Osteoblast (primary cell): Measurements from ENCODE around the gene TSEN34. TPM values are rescaled to one million over a fixed set of nuclear protein-coding genes. Genes with fewer than 3 reads are reported as not detected.
A peak's percentile ranks its signal among the peaks of the same experiment; 100 is the strongest.
"Not testable (repeated sequence)": the region's sequence is repeated elsewhere in the genome, so short reads cannot be mapped to it uniquely, and the experiment has no call there.

Experiments used
- DNase-seq: peaks from one replicate; pipeline ENCODE4 v3.0.0; 2011; ENCODE audit warnings: low spot score, mixed read lengths; ENCODE audit not compliant: insufficient read length; ENCODE audit errors: missing footprints
- H2AFZ ChIP-seq: 2 replicates; pipeline ENCODE4 v1.6.0; 2011; ENCODE audit warnings: mild to moderate bottlenecking, low read length
- H3K27ac ChIP-seq: 2 replicates; pipeline ENCODE4 v1.5.1; 2011; ENCODE audit warnings: mild to moderate bottlenecking, low read depth, low read length, moderate library complexity
- H3K27me3 ChIP-seq: 2 replicates; pipeline ENCODE4 v1.6.0; 2012; ENCODE audit warnings: mild to moderate bottlenecking, control low read depth, inconsistent platforms, low read length, moderate library complexity; ENCODE audit not compliant: insufficient read depth
- H3K36me3 ChIP-seq: 2 replicates; pipeline ENCODE4 v1.5.1; 2011; ENCODE audit warnings: mild to moderate bottlenecking, low read length, control low read depth, moderate library complexity; ENCODE audit not compliant: insufficient read depth
- H3K4me1 ChIP-seq: 2 replicates; pipeline ENCODE4 v1.5.1; 2011; ENCODE audit warnings: mild to moderate bottlenecking, low read length, control low read depth, moderate library complexity; ENCODE audit not compliant: insufficient read depth
- H3K4me2 ChIP-seq: 2 replicates; pipeline ENCODE4 v1.6.0; 2011; ENCODE audit warnings: mild to moderate bottlenecking, low read length; ENCODE audit not compliant: insufficient read depth
- H3K4me3 ChIP-seq: fragments of 200-600 bp; sonication (generic); 3 replicates; pipeline ENCODE4 v1.5.1; 2012; ENCODE audit warnings: mild to moderate bottlenecking, low read length, inconsistent platforms; ENCODE audit not compliant: insufficient read depth
- H3K79me2 ChIP-seq: 2 replicates; pipeline ENCODE4 v1.6.0; 2012; ENCODE audit warnings: mild to moderate bottlenecking, low read length, control low read depth, inconsistent platforms; ENCODE audit not compliant: insufficient read depth
- H3K9me3 ChIP-seq: 2 replicates; pipeline ENCODE4 v1.5.1; 2011; ENCODE audit warnings: low read depth, low read length, control low read depth
- H4K20me1 ChIP-seq: 2 replicates; pipeline ENCODE4 v1.6.0; 2012; ENCODE audit warnings: mild to moderate bottlenecking, low read length, control low read depth; ENCODE audit not compliant: insufficient read depth
- CTCF ChIP-seq: IDR thresholded peaks from 2 replicates; pipeline ENCODE4 v1.5.1; 2011; ENCODE audit warnings: mild to moderate bottlenecking, low read depth, low read length, moderate library complexity; ENCODE audit errors: extremely low read depth
- total RNA-seq: library from RNA; depleted of rRNA; stranded (reverse); fragments of >200 nt; gene quantifications from 2 replicates; pipeline ENCODE4 v1.2.3, GENCODE V29; 2012

TSEN34 gene
- total RNA-seq, 1 donor = 73.1 TPM

- no peak for TF ChIP-seq CTCF
- Histone ChIP-seq H3K9me3 (no peaks in the 10 kb centered on the region), H3K27me3 (no peaks in the 10 kb centered on the region), H2AFZ (no peak overlapping the region), H3K4me2 (no peak overlapping the region), H3K36me3 (no peaks in the 10 kb centered on the region), H3K27ac (no peak overlapping the region), H4K20me1 (peaks cover 3% of the 10 kb centered on the region), H3K79me2 (peaks cover 3% of the 10 kb centered on the region), H3K4me1 (no peaks in the 10 kb centered on the region), H3K4me3 (no peak overlapping the region)
- DNase-seq = peak; percentile 35
Observed at GRCh38 chr19:54216869-54217268, 25.8 kb downstream of the TSEN34 start.

- H3K9me3 ChIP-seq, H3K4me3 ChIP-seq, H3K36me3 ChIP-seq, H3K27me3 ChIP-seq, H2AFZ ChIP-seq, H3K79me2 ChIP-seq, H3K27ac ChIP-seq, DNase-seq, H4K20me1 ChIP-seq, H3K4me1 ChIP-seq, H3K4me2 ChIP-seq: not testable (repeated sequence)
Observed at GRCh38 chr19:54217517-54218247, 26.6 kb downstream of the TSEN34 start.

GRCh38 chr19:54218259-54218658, 27.2 kb downstream of the TSEN34 start:
- Histone ChIP-seq H3K36me3 (no peaks in the 10 kb centered on the region), H3K4me3 (no peak overlapping the region), H3K9me3 (no peaks in the 10 kb centered on the region), H3K79me2 (peaks cover under 1% of the 10 kb centered on the region), H2AFZ (no peak overlapping the region), H3K4me1 (no peaks in the 10 kb centered on the region), H3K4me2 (no peak overlapping the region), H3K27ac (no peak overlapping the region), H3K27me3 (no peaks in the 10 kb centered on the region), H4K20me1 (no peaks in the 10 kb centered on the region)
- no peak for TF ChIP-seq CTCF
- peak; percentile 30 for DNase-seq

GRCh38 chr19:54218960-54219661, 28.0 kb downstream of the TSEN34 start:
- DNase-seq = peak; percentile 51
- Histone ChIP-seq H3K27me3 (no peaks in the 10 kb centered on the region), H3K4me2 (no peak overlapping the region), H3K36me3 (no peaks in the 10 kb centered on the region), H3K4me1 (no peaks in the 10 kb centered on the region), H3K27ac (no peak overlapping the region), H3K79me2 (no peaks in the 10 kb centered on the region), H3K9me3 (no peaks in the 10 kb centered on the region), H2AFZ (no peak overlapping the region), H3K4me3 (no peak overlapping the region), H4K20me1 (no peaks in the 10 kb centered on the region)
- no peak for TF ChIP-seq CTCF

- H2AFZ ChIP-seq, H3K27me3 ChIP-seq, H3K4me1 ChIP-seq, H3K9me3 ChIP-seq, H3K27ac ChIP-seq, H4K20me1 ChIP-seq, H3K36me3 ChIP-seq, H3K79me2 ChIP-seq, H3K4me3 ChIP-seq, H3K4me2 ChIP-seq: not testable (repeated sequence)
- peak; percentile 36 for DNase-seq
Observed at GRCh38 chr19:54219702-54220101, 28.6 kb downstream of the TSEN34 start.

- H4K20me1 ChIP-seq, H3K4me2 ChIP-seq, H3K27me3 ChIP-seq, DNase-seq, H3K4me1 ChIP-seq, H3K4me3 ChIP-seq, H2AFZ ChIP-seq, H3K27ac ChIP-seq, H3K9me3 ChIP-seq, H3K36me3 ChIP-seq, H3K79me2 ChIP-seq: not testable (repeated sequence)
Observed at GRCh38 chr19:54221947-54222346, 30.8 kb downstream of the TSEN34 start.
